SK-N-SH (cell line): ENCODE data around the gene GRB7. TPM values are rescaled to one million over a fixed set of nuclear protein-coding genes. Genes with fewer than 3 reads are reported as not detected.

Source experiments
- CTCF ChIA-PET: fragments of 300-600, 350-600 bp; formaldehyde crosslinking; extraction: SDS; loops from one replicate; lab custom pipeline; 2021; lab: Yijun Ruan, JAX
- POLR2A ChIA-PET: fragments of 350-600 bp; sonication (Branson Sonifier 250); formaldehyde crosslinking; extraction: SDS; loops from one replicate; lab custom pipeline; 2020; ENCODE audit warnings: antibody characterized with exemption, inconsistent platforms; lab: Yijun Ruan, JAX
- DNase-seq: peaks from one replicate; pipeline ENCODE4 v3.0.0; 2012
- H2AFZ ChIP-seq: fragments of 200-600 bp; sonication (generic); 2 replicates; pipeline ENCODE4 v1.8.1; 2016; ENCODE audit warnings: antibody characterized with exemption, mild to moderate bottlenecking, low read depth
- H3F3A ChIP-seq: fragments of 200-600 bp; sonication (generic); replicated peaks from 2 replicates; pipeline ENCODE3; 2016; ENCODE audit warnings: antibody characterized with exemption, mild to moderate bottlenecking; ENCODE audit not compliant: insufficient read depth
- H3K27ac ChIP-seq, 2 experiments: fragments of 200-500 bp in 1 of 2; fragments of 200-600 bp in 1 of 2; sonication (Bioruptor generic) in 1 of 2; sonication (generic), shearing (Covaris generic) in 1 of 2; 2 replicates each; pipeline versions ENCODE4 v1.5.1 to v1.6.1; 2014 to 2016; ENCODE audit warnings: low read depth in 2 of 2, inconsistent platforms in 1 of 2, low read length in 1 of 2, mild to moderate bottlenecking in 1 of 2, mixed read lengths in 1 of 2
- H3K27me3 ChIP-seq: fragments of 200-600 bp; sonication (generic), shearing (Covaris generic); 2 replicates; pipeline ENCODE4 v1.6.1; 2016; ENCODE audit warnings: mixed run types; ENCODE audit not compliant: insufficient read depth
- H3K36me3 ChIP-seq, 2 experiments: fragments of 200-500 bp in 1 of 2; fragments of 200-600 bp in 1 of 2; sonication (Bioruptor generic) in 1 of 2; sonication (generic) in 1 of 2; replicated peaks in 1 of 2; 2 replicates each; pipeline versions ENCODE3 to v1.5.1; 2014 to 2016; ENCODE audit warnings: low read length in 1 of 2, mild to moderate bottlenecking in 1 of 2; ENCODE audit not compliant: insufficient read depth in 2 of 2, control insufficient read depth in 1 of 2
- H3K4me1 ChIP-seq, 2 experiments: fragments of 200-500 bp in 1 of 2; fragments of 200-600 bp in 1 of 2; sonication (Bioruptor generic) in 1 of 2; sonication (generic), shearing (Covaris generic) in 1 of 2; 2 replicates each; pipeline versions ENCODE4 v1.5.1 to v1.6.1; 2014 to 2016; ENCODE audit warnings: low read depth in 1 of 2, low read length in 1 of 2, mixed run types in 1 of 2; ENCODE audit not compliant: insufficient read depth in 2 of 2, control insufficient read depth in 1 of 2
- H3K4me2 ChIP-seq: fragments of 200-600 bp; sonication (generic), shearing (Covaris generic); 2 replicates; pipeline ENCODE4 v1.6.1; 2017; ENCODE audit warnings: mixed run types
- H3K4me3 ChIP-seq, 2 experiments: fragments of 200-500 bp in 1 of 2; fragments of 200-600 bp in 1 of 2; sonication (Bioruptor generic) in 1 of 2; sonication (generic), shearing (Covaris generic) in 1 of 2; 2 replicates each; pipeline versions ENCODE4 v1.5.1 to v1.8.1; 2014 to 2016; ENCODE audit warnings: low read depth in 2 of 2, inconsistent platforms in 1 of 2, low read length in 1 of 2, mild to moderate bottlenecking in 1 of 2, mixed read lengths in 1 of 2, moderate library complexity in 1 of 2
- H3K79me2 ChIP-seq: fragments of 200-600 bp; sonication (generic); 2 replicates; pipeline ENCODE4 v1.8.1; 2017; ENCODE audit warnings: mild to moderate bottlenecking; ENCODE audit not compliant: insufficient read depth
- H3K9ac ChIP-seq: fragments of 200-600 bp; sonication (generic); 2 replicates; pipeline ENCODE4 v1.6.1; 2017; ENCODE audit warnings: mixed run types
- H3K9me2 ChIP-seq: fragments of 200-600 bp; sonication (generic); 2 replicates; pipeline ENCODE4 v1.6.1; 2017; ENCODE audit warnings: mixed run types
- H3K9me3 ChIP-seq: fragments of 200-600 bp; sonication (generic); 2 replicates; pipeline ENCODE4 v1.6.1; 2017; ENCODE audit warnings: mixed run types, mild to moderate bottlenecking, moderate library complexity
- H4K20me1 ChIP-seq: fragments of 200-600 bp; sonication (generic); 2 replicates; pipeline ENCODE4 v1.6.1; 2017; ENCODE audit warnings: mild to moderate bottlenecking, mixed run types; ENCODE audit not compliant: insufficient read depth
- CTCF ChIP-seq: fragments of 200-600 bp; sonication (generic); IDR thresholded peaks from 2 replicates; pipeline ENCODE4 v1.6.1; 2017; ENCODE audit warnings: antibody characterized with exemption, mild to moderate bottlenecking, moderate library complexity
- FOXJ3 ChIP-seq: sonication (generic); formaldehyde crosslinking; IDR thresholded peaks from 2 replicates; pipeline ENCODE4 v1.5.1; 2020; ENCODE audit warnings: mild to moderate bottlenecking, missing genetic modification reagents
- FOXM1 ChIP-seq: IDR thresholded peaks from 2 replicates; pipeline ENCODE4 v1.4.0; 2012; ENCODE audit warnings: low read depth, mild to moderate bottlenecking
- GATA2 ChIP-seq: sonication (generic); formaldehyde crosslinking; IDR thresholded peaks from 2 replicates; pipeline ENCODE4 v1.5.0; 2020; ENCODE audit warnings: mild to moderate bottlenecking, missing genetic modification reagents
- NFIC ChIP-seq: IDR thresholded peaks from 2 replicates; pipeline ENCODE4 v1.4.0; 2012; ENCODE audit warnings: borderline replicate concordance
- NRF1 ChIP-seq: IDR thresholded peaks from 2 replicates; pipeline ENCODE4 v1.6.1; 2012; ENCODE audit warnings: low read depth, mild to moderate bottlenecking, low read length
- RCOR1 ChIP-seq: fragments of 150-350 bp; IDR thresholded peaks from 2 replicates; pipeline ENCODE4 v1.6.1; 2017; ENCODE audit warnings: antibody characterized with exemption, low read length
- REST ChIP-seq: IDR thresholded peaks from 2 replicates; pipeline ENCODE4 v1.6.1; 2012; ENCODE audit warnings: mild to moderate bottlenecking, low read depth, low read length, moderate library complexity
- SMC3 ChIP-seq: IDR thresholded peaks from 2 replicates; pipeline ENCODE4 v1.6.1; 2012; ENCODE audit warnings: low read depth, low read length, improper control_type of control experiment
- TAF1 ChIP-seq: IDR thresholded peaks from 2 replicates; pipeline ENCODE4 v1.6.1; 2012; ENCODE audit warnings: low read depth, mild to moderate bottlenecking, low read length, moderate library complexity, borderline replicate concordance
- TEAD4 ChIP-seq: IDR thresholded peaks from 2 replicates; pipeline ENCODE4 v1.4.0; 2012; ENCODE audit warnings: mild to moderate bottlenecking, borderline replicate concordance; ENCODE audit not compliant: insufficient read depth
- USF1 ChIP-seq: IDR thresholded peaks from 2 replicates; pipeline ENCODE4 v1.4.0; 2012; ENCODE audit warnings: low read depth, borderline replicate concordance
- YY1 ChIP-seq: IDR thresholded peaks from 2 replicates; pipeline ENCODE4 v1.4.0; 2012; ENCODE audit warnings: low read depth, mild to moderate bottlenecking
- WGBS: methylation state at CpG from one replicate; pipeline ENCODE4 v1.1.6; 2017; ENCODE audit warnings: low lambda C conversion rate; 5-methylcytosine and 5-hydroxymethylcytosine counted together
- polyA plus RNA-seq, 3 experiments: library from polyadenylated mRNA; depleted of rRNA; stranded (reverse); fragments of >200 nt; gene quantifications; 2 replicates each; pipeline ENCODE4 v1.2.3, GENCODE V29; 2012
- TF ChIP-seq, protein P1 (sequence below): IDR thresholded peaks from 2 replicates; pipeline ENCODE4 v1.4.0; 2012; ENCODE audit warnings: low read depth

Gene GRB7
- polyA plus RNA-seq, 1 of the 3 experiments (the other 2 are of a cell fraction) = not detected

- Histone ChIP-seq H3K9me3 (no peaks in the 10 kb centered on the region), H2AFZ (no peak overlapping the region), H3F3A (no peaks in the 10 kb centered on the region), H3K9ac (no peak overlapping the region), H3K4me3 (no peak overlapping the region), H4K20me1 (no peaks in the 10 kb centered on the region), H3K4me2 (no peak overlapping the region), H3K27ac (no peak overlapping the region), H3K4me1 (no peaks in the 10 kb centered on the region), H3K27me3 (no peaks in the 10 kb centered on the region), H3K79me2 (no peaks in the 10 kb centered on the region), H3K9me2 (no peaks in the 10 kb centered on the region), H3K36me3 (no peaks in the 10 kb centered on the region)
- CTCF ChIA-PET = interaction anchor here (1.2 to 3.3 kb wide), 4 partner anchors 8 to 75 kb away, joined by 3 to 15 read pairs (median 5); partner anchors contain the start of gene MIEN1
- no peak for DNase-seq
- POLR2A ChIA-PET = interaction anchor here (1.4 kb wide), 1 partner anchor 9 kb away, joined by 3 read pairs; the partner anchor contains the start of gene PGAP3
- 68% methylated on average over 4 of the region's 6 CpGs for WGBS
- TF ChIP-seq FOXM1 (no peak), SMC3 (no peak), NRF1 (no peak), NFIC (no peak), FOXJ3 (CRISPR knock-in tag) (no peak), GATA2 (CRISPR knock-in tag) (no peak), CTCF (no peak), YY1 (no peak), REST (no peak), RCOR1 (no peak)
These were observed 41.0 kb upstream of the GRB7 start for GRCh38 chr17:39696731-39697130.

GRCh38 chr17:39697961-39698360 is 39.8 kb upstream of the GRB7 start:
- CTCF ChIA-PET = interaction anchor here (1.1 kb wide), 1 partner anchor 76 kb away, joined by 4 read pairs; no protein-coding TSS in a partner anchor
- Histone ChIP-seq H3K4me3 (no peak overlapping the region), H4K20me1 (no peaks in the 10 kb centered on the region), H3K36me3 (no peaks in the 10 kb centered on the region), H3K9me3 (no peaks in the 10 kb centered on the region), H3K9me2 (no peaks in the 10 kb centered on the region), H3K4me2 (no peak overlapping the region), H3F3A (no peaks in the 10 kb centered on the region), H3K79me2 (no peaks in the 10 kb centered on the region), H2AFZ (no peak overlapping the region), H3K27me3 (no peaks in the 10 kb centered on the region), H3K9ac (no peak overlapping the region), H3K27ac (no peak overlapping the region), H3K4me1 (no peaks in the 10 kb centered on the region)
- 89% methylated on average over 5 of the region's 5 CpGs for WGBS
- no peak for DNase-seq
- POLR2A ChIA-PET = interaction anchor here (0.7 kb wide), 1 partner anchor 7 kb away, joined by 4 read pairs; no protein-coding TSS in a partner anchor
- TF ChIP-seq USF1 (no peak), NFIC (no peak), TAF1 (no peak), CTCF (no peak), YY1 (no peak), FOXJ3 (CRISPR knock-in tag) (no peak), TEAD4 (no peak)
- TF ChIP-seq, protein P1, sequence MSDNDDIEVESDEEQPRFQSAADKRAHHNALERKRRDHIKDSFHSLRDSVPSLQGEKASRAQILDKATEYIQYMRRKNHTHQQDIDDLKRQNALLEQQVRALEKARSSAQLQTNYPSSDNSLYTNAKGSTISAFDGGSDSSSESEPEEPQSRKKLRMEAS = no peak
